ENCODE data around the gene HMCN1.

HMCN1 gene

DNA sequence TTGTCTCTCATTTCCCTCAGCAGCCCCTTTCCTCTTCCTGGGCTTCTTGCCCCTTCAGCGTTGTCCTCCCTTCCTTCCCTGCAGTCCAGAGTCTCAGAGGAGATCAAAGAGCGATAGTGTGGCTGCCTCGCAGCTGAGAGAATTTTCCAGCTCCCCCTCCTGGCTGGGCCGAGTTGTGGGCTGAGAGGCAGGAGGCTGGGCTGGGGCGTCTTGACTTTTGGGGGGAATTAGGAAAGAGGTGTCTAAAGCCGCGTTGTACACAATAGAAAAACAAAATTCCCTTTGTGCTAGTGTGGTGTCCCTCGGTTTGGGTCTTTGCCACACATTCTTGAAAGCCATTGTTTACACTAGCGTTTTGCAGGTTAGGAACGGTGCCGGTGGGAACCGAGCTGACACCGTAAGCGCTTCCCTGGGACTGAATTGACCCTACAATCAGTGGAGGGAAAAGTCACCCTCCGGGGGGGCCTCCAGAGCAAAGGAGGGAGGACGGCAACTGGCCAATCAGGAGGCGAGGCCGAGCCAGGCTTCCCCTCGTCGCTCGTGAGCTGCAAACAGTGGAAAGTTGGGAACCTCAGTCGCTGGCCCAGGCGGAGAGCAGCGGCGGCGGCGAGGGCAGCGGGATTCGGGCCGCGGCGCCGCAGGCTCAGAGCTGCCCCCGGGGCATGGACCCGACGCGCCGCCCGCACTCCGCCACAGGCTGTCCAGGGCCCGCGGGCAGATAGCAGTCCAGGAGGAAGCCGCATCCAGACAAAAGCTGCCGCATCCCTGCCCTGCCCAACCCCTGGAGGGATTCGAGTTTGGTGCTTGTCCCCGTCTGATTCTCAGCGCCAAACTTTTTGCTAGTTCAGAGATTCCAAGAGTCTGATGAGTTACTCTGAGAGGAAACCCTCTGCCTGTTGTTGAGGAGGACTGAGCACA is at the start of gene HMCN1:
Gene HMCN1, plus strand, starts transcription at position 574 of the 918 bp plus-strand sequence. CDS start 389 bp downstream, outside the sequence.
- DNase-seq (ENCODE audit: low spot score): no peak

DNA sequence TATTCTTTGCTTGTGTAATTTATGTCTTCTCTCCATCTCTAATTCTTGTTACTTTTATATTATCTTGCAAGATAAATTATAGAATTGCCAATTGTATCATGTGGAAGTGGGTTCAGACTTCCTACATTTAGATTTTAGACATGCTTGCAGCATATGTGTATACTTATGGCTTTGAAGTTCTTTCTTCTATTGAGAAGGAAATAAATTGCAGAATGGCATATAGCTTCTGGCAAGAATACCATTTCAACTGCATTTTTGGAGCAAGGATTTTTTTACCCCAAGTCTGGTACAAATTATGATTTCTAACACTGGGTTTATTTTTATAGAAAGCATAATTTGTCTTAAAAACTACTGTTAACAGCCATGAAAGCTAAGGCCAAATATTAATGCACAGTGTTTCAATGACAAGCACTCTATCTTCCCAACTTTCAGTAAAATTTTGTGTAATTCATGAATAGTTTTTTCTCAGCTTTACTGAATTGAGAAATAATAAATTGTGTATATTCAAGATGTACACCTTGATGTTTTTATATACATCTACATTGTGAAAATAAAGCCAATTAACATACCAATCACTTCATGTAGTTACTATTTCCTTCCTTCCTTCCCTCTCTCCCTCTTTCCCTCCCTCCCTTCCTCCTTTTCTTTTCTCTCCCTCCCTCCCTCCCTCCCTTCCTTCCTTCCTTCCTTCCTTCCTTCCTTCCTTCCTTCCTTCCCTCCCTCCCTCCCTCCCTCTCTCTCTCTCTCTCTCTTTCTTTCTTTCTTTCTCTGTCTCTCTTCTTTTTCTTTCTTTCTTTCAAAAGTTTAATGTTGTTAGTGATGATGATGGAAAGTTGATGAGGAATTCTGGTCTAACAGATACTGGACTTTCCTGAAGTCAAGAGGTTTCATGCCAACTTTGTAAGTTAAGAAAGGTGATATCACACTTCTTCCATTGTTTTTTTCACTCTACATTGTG is 47.1 kb upstream of the HMCN1 start:
- no peak for DNase-seq (ENCODE audit: low spot score)

DNA sequence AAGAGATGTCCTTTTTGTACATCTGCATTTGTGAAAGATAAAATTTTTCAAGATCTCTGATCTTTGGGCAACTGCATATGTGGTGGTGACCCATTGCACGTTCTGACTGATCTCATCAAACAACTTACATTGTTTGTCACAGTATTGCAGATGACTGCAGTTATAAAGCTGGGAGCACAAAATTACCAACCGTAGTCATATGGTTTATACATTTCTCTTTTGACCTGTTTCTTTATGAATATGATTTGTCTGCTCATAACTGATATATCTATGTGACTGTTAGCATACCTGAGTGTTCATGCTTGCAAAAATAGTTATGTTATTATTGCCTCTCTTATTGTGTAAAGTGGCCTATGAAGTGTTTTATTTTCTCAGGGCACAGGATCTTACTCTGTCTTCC is 43.7 kb upstream of the HMCN1 start:
- DNase-seq (ENCODE audit: low spot score): no peak

DNA sequence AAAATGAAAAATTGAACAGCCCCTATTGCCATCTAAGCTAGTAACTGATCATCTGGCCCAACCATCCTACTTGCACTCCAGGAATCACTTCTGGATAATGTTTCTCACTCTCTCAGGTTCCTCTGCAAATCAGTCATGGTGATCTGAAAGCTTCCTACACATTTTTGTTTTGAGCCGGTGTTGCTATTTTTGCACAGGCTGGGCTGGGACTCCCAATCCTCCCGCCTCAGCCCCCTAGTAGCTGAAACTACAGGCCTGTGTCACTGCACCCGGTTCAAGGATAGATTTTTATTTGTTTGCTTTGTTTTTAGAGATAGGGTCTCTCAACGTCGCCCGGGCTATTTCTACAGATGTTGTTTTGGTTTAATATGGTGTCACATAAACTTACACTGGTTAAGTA is 40.5 kb upstream of the HMCN1 start:
- no peak for DNase-seq (ENCODE audit: low spot score)

DNA sequence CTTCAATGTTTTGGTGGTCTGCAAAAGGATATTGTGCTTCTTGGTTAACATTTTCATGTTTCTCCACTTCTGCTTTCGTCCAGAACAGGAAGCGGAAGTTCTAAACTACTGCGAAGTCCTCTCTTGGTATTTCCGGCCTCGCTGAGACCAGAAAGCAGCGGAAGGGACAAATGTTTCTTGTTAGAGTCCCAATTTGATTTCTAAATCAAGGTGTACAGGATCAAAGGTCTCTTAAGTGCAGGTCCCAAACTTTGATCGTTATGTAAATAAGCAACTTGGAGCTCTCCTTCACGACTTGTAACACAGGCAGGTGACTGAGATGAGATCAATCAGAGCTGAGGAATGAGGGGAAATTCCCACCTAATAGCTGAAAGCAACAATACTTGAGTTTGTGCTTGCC is 40.1 kb upstream of the HMCN1 start:
- DNase-seq (ENCODE audit: low spot score): peak; percentile 82

DNA sequence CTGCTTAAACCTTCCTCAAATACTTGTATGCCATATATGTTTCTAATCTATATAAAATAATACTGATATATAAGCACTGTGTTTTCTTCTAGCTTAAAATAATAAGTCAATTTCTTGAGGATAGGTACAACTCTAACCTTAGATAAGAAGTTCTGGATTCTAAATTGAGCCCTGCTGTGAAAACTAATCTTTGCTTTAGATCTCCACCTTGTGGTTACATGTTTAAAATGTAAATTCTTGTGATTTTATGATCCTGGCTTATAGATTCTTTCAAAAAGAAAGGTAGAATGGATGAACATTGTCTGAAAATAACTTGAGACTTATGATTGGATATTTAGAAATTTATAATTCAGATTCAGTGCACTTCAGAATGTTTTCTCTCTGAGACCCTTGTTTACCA is 38.9 kb upstream of the HMCN1 start:
- DNase-seq (ENCODE audit: low spot score): peak; percentile 61

DNA sequence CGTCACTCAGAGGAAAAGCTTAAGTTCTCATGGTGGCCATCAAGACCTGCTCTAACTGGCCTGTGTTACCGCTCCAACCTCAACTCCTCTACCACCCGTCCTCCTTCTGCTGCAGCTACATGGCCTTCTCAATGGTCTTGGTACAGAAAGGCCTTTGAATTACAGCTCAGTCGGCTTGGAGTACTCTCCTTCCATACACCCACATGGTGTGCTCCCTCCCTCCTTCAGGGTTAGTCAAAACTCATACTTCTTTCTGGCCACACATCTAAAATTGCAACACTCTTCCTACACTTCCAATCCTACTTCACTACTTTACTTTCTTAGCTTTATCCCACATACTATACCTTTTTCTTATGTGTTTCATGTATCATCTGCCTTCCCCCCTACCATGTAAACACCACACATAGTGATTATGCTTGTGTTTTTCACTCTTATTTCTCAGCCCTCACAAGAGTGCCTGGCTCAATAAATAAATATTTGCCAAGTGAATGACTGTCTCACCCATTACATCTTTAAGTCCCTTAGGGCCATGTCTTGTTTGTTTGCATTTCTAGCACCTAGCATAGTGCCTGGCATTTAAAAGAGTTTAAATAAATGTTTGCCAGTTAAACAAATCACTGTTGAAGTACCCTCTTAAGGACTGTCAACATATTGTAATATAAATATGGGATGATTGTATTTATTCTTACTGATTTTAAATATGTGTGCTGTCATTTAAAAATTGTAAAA is 37.6 kb upstream of the HMCN1 start:
- DNase-seq (ENCODE audit: low spot score): no peak

DNA sequence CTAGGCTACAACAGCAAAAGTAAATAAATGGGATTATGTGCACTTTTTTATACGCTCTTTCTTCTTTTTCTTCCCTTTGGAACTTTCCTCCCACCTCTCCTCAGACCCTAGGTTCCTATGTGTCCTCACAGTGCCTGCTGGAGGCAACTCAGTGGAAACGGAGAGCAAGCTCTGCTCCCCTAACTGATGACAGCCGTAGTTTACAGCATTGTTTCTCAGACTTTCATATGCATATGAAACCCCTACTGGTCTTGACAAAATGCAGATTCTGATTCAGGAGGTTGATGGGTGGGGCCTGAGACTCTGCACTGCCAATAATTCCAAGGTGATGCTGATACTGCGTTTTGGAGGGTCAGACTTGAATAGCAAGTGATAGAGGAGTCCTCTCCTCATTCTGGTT is 34.3 kb upstream of the HMCN1 start:
- DNase-seq (ENCODE audit: low spot score): no peak

DNA sequence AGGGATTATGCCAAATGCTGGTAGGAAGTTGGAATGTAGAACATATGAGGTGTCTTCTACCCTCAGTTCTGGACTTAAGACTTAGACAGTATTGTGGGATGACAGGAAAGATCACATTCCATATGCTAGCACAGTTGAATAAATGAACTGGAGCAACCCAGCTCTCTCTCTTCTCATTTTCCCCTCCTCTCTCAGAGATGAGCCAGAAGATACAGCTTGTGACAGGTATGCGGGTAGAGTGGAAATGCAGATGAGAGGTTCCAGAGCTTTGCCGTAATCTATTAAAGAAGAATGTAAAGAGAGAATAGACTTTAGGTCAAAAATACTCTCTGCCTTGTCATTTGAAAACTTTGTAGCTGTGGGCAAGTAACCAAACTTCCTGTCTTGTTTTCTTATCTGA is 32.5 kb upstream of the HMCN1 start:
- DNase-seq (ENCODE audit: low spot score): no peak

DNA sequence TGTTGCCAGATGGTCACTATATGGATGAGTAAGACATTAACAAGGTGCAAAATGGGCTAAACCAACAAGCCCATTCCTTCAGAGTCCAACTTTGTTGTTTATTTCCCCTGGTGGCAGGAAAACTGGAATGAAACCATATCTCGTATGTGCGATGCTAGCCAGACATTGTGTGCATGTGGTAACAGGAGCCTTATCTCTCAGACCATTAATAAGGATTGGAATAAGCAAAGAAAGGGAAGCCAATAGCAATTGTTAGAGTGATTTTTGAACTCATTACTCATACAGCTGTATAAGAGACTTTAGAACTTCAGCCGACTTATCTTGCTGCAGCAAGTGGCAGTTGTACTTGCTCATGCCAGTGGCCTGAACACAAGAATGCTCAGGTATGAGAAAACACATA is 30.0 kb upstream of the HMCN1 start:
- DNase-seq (ENCODE audit: low spot score): no peak

DNA sequence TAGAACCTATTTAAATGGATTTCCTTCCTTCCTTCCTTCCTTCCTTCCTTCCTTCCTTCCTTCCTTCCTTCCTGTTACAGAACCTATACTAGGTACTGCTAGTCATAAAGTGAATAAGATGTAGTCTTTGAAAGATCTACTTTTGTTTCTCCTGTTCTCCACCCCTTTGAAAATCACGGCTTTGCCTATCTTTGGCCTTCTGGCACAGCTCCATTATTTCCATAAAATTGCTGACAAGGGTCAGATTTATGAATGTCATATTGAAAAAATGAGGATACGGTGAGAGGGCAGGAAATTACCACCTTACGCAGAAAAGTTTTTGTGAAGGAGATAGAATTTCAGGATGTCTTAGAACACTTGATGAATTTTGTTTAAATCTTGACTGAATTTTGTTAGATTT is 18.1 kb upstream of the HMCN1 start:
- DNase-seq (ENCODE audit: low spot score): no peak

DNA sequence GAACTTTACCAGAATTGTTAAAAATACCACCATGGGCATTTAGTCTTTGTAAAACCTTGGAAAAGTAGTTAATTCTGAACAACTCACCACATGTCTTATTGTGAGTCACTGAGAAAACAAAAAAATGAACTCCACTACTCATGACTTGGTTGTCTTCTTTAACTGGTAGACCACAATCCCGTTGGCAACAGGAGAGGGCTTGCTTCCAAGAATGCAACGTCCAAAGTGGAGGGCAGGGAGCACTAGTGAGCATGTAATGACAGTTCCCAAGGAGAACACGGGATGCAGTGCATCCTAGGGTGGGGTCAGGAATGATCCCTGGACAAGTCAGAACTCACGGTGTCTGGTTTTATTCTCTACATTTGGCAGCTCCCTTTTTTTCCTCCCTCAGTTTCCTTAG is 15.2 kb upstream of the HMCN1 start:
- DNase-seq (ENCODE audit: low spot score): no peak

DNA sequence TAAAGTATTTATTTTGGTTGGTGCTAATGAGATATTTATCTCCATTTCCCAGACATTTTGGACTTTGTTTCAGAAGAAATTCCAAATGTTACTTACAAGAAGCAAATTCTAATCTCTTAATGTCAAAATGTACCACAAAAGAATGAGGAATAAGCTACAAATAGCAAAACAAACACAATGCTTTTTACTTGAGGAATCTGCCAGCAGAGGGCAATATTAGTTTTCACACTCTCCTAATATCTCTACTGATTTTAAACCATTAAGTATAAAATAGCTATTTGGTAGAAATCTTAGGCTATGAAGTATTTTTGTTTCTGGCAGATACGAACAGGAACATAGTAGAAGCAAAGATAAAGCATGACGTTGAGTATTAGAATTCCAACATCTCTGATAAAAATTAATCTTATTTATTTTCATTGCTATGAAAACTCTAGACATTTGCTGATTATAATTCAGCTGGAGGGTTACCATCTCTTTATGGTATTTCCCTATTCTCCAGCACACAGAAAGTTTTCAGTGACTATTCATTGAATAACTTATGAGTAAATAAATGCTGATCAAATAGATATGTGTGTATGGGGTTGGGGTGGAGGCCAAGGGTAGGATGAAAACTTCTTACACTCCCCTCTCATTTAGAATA is 13.4 kb upstream of the HMCN1 start:
- peak; percentile 51 for DNase-seq (ENCODE audit: low spot score)

DNA sequence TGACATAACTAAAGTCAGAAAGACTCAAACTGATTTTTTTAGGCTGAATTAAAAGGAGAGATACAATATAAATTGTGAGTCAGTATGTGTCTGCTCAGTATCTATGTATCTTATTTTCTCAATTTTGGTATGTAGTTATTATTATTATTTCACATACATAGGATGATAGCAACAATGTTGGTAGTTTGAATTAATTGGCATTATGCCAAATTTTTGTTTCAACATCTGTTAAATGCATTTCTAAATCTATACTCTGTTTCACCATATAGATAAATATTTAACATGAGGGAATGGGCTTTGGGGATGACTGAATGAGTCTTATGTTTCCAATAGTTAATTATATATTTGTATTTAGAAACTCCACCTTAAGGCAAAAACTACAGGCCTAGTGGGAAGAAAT is 12.6 kb upstream of the HMCN1 start:
- no peak for DNase-seq (ENCODE audit: low spot score)

DNA sequence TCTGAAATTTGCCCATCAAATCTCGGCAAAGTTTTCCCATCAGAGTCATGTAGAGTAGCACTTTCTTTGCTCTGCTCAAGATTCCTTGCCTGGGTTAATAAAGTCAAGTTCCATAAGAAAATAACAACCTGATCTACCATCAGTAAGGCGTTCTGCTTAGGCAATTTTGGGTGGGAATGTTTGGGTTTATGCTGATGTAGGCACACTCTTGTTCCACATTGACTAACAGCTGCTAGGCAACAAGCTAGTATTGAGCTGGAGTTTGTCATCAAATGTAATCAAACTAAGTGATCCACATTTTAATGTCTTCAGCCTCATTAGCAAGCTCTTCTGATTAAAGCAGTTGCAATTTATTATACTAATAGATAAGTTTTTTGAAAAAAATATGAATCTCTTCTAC is 12.1 kb upstream of the HMCN1 start:
- no peak for DNase-seq (ENCODE audit: low spot score)

DNA sequence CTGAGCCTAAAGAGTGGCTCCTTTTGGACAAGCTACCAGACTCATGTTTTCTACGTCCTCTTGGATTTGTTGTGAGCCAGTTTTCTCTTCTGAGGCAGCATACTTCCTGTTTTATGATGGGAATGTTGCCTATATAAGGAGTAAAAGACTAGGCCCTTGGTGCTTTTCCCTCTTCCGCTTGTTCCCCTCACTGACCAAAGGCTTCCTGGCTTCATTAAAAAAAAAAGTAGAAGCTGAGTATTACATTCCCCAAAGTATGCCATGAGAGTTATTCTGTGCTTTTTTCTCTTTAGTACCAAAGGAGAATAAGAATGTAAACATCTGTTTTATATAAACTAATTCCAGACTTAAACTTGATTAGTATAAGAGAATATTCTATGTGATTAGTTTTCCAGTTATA is 6.5 kb upstream of the HMCN1 start:
- no peak for DNase-seq (ENCODE audit: low spot score)

DNA sequence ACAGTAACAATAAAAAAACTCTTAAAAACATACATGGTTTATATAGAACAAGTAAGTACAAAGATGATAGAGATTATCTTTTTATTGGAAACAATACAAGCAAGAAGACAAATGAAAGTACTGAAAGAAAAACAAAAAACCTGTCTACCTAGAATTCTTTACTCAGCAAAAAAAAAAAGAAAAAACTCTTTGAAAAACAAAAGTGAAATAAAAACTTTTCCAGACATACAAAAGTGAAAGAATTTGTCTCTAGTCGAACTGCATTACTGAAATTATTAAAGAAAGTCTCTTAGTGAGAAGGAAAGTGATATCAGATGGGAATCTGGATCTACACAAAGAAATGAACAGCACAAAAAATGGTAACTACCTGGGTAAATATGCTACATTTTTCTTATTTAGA is 2.7 kb upstream of the HMCN1 start:
- no peak for DNase-seq (ENCODE audit: low spot score)

DNA sequence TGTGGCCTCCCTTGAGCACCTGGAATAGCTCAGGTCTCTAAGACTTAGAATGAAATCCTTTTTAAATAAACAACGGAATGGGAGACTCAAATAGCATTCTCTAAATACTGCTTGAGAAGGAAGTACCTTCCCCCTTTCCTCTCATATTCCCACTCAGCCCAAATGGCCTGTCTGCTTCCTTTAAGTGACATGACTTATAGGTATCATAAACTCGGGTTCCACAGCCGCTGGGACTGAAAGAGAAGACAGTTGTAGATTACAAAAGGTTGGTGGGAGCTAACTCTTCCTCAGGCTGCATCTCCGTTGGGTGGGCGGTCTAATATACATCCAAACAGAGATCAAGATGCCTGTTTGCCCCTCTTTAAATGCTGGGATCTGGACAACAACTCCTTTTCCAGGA is 1.2 kb upstream of the HMCN1 start:
- DNase-seq (ENCODE audit: low spot score): no peak

DNA sequence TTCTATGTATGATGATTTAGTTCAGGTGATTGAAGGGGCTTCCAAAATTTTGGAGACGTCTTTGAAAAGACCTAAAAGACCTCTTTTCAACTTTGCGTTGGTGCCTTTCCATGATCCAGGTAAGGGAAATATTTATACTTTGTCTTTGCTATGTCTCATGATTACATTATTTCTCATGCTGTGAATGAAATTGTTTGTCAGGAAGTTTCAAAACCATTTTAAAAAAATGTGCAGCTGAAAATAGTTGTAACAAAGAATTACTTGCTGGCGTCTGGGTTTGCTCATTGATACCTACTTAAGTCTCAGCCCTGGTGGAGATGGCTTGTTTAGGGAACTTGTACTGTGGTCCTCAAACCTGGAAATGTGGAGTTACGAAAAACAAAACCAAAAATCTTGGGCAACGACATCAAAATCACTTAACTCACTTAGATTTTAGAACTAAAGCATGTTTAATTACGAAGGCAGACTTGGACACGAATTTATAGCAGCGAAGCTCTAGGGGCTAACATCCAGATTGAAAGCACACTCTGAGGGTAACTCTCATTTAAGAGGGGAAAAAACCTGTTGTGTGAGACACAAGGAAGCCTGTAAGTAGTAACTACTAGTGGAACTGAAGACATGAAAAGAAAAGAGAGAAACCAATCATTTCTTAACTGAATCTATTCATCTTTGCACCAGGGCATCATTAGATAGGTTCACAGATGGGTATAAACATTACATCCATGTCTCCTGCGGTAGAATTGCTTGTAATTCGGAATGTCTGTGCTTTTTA is 924 bp downstream of the HMCN1 start:
- DNase-seq (ENCODE audit: low spot score): no peak

DNA sequence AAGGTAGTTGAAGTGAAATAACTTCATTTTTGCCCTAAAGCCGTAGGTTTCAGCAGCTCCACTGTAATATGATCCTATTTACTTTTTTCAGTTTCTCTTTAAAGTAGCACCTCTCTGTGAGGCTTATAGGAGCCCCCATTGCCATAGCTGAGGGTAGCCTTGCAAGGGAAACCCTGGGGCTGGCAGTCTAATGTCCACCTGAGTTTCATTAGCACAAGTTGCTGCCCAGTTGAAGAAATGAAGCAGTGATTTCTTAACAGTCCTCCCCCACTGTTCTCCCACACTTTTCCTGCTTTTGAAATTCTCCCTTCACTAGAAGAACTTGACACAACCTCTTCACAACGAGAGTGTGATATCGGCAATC is 1.5 kb downstream of the HMCN1 start:
- no peak for DNase-seq (ENCODE audit: low spot score)

DNA sequence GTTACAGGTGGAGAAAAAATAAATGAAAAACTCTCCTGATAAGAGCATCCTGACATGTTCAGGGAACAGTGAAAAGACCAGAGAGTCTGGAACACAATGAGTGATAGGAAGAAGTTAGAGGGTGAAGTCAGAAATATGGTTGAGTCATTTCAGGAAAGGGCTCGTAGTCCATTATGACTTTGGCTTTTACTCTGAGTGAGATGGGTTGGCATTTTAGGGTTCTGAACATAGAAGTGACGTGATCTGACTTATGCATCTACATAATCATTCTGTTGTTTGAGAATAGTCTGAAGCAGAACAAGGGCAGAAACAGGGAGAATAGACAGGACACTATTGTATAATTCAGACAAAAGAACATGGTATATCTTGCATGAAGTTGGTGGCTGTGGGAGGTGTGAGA is 5.8 kb downstream of the HMCN1 start:
- no peak for DNase-seq (ENCODE audit: low spot score)

Data from NAMALWA (cell line).